WTC11 (cell line): ENCODE results near the gene WBP2. TPM values are rescaled to one million over a fixed set of nuclear protein-coding genes. Genes with fewer than 3 reads are reported as not detected.

Experiments
- E2F4 ChIP-seq: sonication (generic); formaldehyde crosslinking; IDR thresholded peaks from 2 replicates; pipeline ENCODE4 v1.8.1; 2022; ENCODE audit warnings: low read depth, mild to moderate bottlenecking, moderate library complexity, missing genetic modification reagents, borderline replicate concordance
- EMX1 ChIP-seq: fragments of 250-450 bp; sonication (Bioruptor Pico); IDR thresholded peaks from 2 replicates; pipeline ENCODE4 v1.8.0; 2021; ENCODE audit warnings: mild to moderate bottlenecking
- ESRRA ChIP-seq: sonication (generic); formaldehyde crosslinking; IDR thresholded peaks from 2 replicates; pipeline ENCODE4 v1.8.1; 2022; ENCODE audit warnings: mild to moderate bottlenecking, missing genetic modification reagents, borderline replicate concordance
- ETV6 ChIP-seq: sonication (generic); formaldehyde crosslinking; IDR thresholded peaks from 2 replicates; pipeline ENCODE4 v1.8.1; 2022; ENCODE audit warnings: mild to moderate bottlenecking, missing genetic modification reagents
- FOXP1 ChIP-seq: sonication (generic); formaldehyde crosslinking; IDR thresholded peaks from 2 replicates; pipeline ENCODE4 v1.8.0; 2022; ENCODE audit warnings: missing genetic modification reagents, mild to moderate bottlenecking, moderate library complexity, borderline replicate concordance
- GABPB1 ChIP-seq: sonication (generic); formaldehyde crosslinking; IDR thresholded peaks from 2 replicates; pipeline ENCODE4 v1.8.1; 2023; ENCODE audit warnings: mild to moderate bottlenecking, missing genetic modification reagents
- GRHL2 ChIP-seq: fragments of 250-450 bp; sonication (Bioruptor Pico); IDR thresholded peaks from 2 replicates; pipeline ENCODE4 v1.8.0; 2022; ENCODE audit warnings: mild to moderate bottlenecking, moderate library complexity; ENCODE audit not compliant: insufficient replicate concordance, severe bottlenecking
- JAZF1 ChIP-seq: fragments of 250-450 bp; sonication (Bioruptor Pico); IDR thresholded peaks from 2 replicates; pipeline ENCODE4 v1.9.0; 2021; ENCODE audit warnings: moderate library complexity, mild to moderate bottlenecking, inconsistent platforms
- MLX ChIP-seq: sonication (generic); formaldehyde crosslinking; IDR thresholded peaks from 2 replicates; pipeline ENCODE4 v1.8.1; 2023; ENCODE audit warnings: mild to moderate bottlenecking, missing genetic modification reagents, moderate library complexity
- NFATC4 ChIP-seq: fragments of 250-450 bp; sonication (Bioruptor Pico); IDR thresholded peaks from 2 replicates; pipeline ENCODE4 v1.9.0; 2021; ENCODE audit warnings: mild to moderate bottlenecking
- NFE2L1 ChIP-seq: sonication (generic); formaldehyde crosslinking; IDR thresholded peaks from 2 replicates; pipeline ENCODE4 v1.8.1; 2023; ENCODE audit warnings: missing genetic modification reagents
- NFYB ChIP-seq: sonication (generic); formaldehyde crosslinking; conservative IDR thresholded peaks from 2 replicates; pipeline ENCODE4 v1.8.0; 2022; ENCODE audit warnings: low read depth, missing genetic modification reagents
- NR3C1 ChIP-seq: sonication (generic); formaldehyde crosslinking; conservative IDR thresholded peaks from 2 replicates; pipeline ENCODE4 v1.8.1; 2023; ENCODE audit warnings: low read depth, mild to moderate bottlenecking, missing genetic modification reagents
- OVOL2 ChIP-seq: fragments of 250-450 bp; sonication (Bioruptor Pico); IDR thresholded peaks from 2 replicates; pipeline ENCODE4 v1.9.0; 2021; ENCODE audit warnings: mild to moderate bottlenecking, borderline replicate concordance
- RORB ChIP-seq: fragments of 250-450 bp; sonication (Bioruptor Pico); IDR thresholded peaks from 2 replicates; pipeline ENCODE4 v1.9.0; 2021; ENCODE audit warnings: mild to moderate bottlenecking
- SOX15 ChIP-seq: fragments of 250-450 bp; sonication (Bioruptor Pico); IDR thresholded peaks from 2 replicates; pipeline ENCODE4 v1.9.0; 2021; ENCODE audit warnings: mild to moderate bottlenecking
- USF1 ChIP-seq: sonication (generic); formaldehyde crosslinking; IDR thresholded peaks from 2 replicates; pipeline ENCODE4 v1.8.0; 2022; ENCODE audit warnings: mild to moderate bottlenecking, missing genetic modification reagents
- ZNF219 ChIP-seq: sonication (generic); formaldehyde crosslinking; IDR thresholded peaks from 2 replicates; pipeline ENCODE4 v1.8.0; 2023; ENCODE audit warnings: missing genetic modification reagents, mild to moderate bottlenecking, borderline replicate concordance
- ZNF232 ChIP-seq: sonication (generic); formaldehyde crosslinking; IDR thresholded peaks from 2 replicates; pipeline ENCODE4 v1.8.0; 2022; ENCODE audit warnings: mild to moderate bottlenecking, missing genetic modification reagents
- ZNF396 ChIP-seq: fragments of 250-450 bp; sonication (Bioruptor Pico); IDR thresholded peaks from 2 replicates; pipeline ENCODE4 v1.8.0; 2021; ENCODE audit warnings: mild to moderate bottlenecking, moderate library complexity, borderline replicate concordance
- ZNF416 ChIP-seq: fragments of 250-450 bp; sonication (Bioruptor Pico); IDR thresholded peaks from 2 replicates; pipeline ENCODE4 v1.9.0; 2021; ENCODE audit warnings: mild to moderate bottlenecking, inconsistent platforms
- total RNA-seq: library from RNA; stranded (reverse); gene quantifications from 3 replicates; pipeline ENCODE4 v1.2.3, GENCODE V29; 2021
- TF ChIP-seq, protein P1 (sequence below): sonication (generic); formaldehyde crosslinking; IDR thresholded peaks from 2 replicates; pipeline ENCODE4 v1.8.1; 2022; ENCODE audit warnings: low read depth, missing genetic modification reagents, borderline replicate concordance
- TF ChIP-seq, protein P2 (sequence below): fragments of 250-450 bp; sonication (Bioruptor Pico); IDR thresholded peaks from 2 replicates; pipeline ENCODE4 v1.9.0; 2021; ENCODE audit warnings: mild to moderate bottlenecking
- TF ChIP-seq, protein P3 (sequence below): sonication (generic); formaldehyde crosslinking; IDR thresholded peaks from 2 replicates; pipeline ENCODE4 v1.8.1; 2022; ENCODE audit warnings: mild to moderate bottlenecking, moderate library complexity, missing genetic modification reagents
- TF ChIP-seq, protein P4 (sequence below): sonication (generic); formaldehyde crosslinking; IDR thresholded peaks from 2 replicates; pipeline ENCODE4 v1.8.1; 2022; ENCODE audit warnings: missing genetic modification reagents, borderline replicate concordance
- TF ChIP-seq, protein P5 (sequence below): fragments of 250-450 bp; sonication (Bioruptor Pico); IDR thresholded peaks from 2 replicates; pipeline ENCODE4 v1.9.0; 2021; ENCODE audit warnings: moderate library complexity, mild to moderate bottlenecking, inconsistent platforms, borderline replicate concordance
- TF ChIP-seq, protein P6 (sequence below): fragments of 200-600 bp; IDR thresholded peaks from 2 replicates; pipeline ENCODE4 v1.8.0; 2022; ENCODE audit warnings: antibody characterized with exemption

The WBP2 gene
- total RNA-seq, 1 experiment from 2014 or later: 68.8 TPM

DNA sequence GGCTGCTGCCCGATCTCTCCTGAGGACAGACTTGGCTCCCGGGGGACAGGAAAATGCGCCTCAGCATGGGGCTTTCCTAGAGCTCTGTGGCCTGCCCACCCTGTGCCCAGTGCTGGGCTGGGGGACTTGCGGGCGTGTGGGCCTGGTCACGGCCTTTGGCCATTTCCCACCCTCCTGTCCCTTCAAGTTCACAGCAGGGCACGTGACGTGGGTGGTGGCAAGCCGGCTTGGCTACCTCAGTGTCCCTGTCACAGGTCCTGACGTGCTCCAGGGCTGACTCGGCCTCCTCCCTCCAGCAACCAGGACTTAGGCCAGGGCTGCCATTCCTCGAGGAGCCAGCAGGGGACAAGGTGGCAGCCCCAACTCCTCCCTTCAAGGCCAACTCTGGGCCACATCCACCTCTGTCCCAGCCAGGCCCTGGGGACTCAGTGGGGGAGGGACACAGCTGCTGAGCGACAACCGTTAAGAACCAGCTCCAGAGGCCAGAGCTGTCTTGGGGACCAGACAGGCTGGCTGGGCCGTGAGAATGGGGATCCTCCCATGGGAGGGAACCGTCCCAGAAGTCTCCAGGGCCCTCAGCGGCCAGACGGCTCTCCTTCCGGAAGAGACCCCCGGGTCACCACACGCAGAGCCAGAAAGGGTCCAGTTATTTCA lies 9.9 kb downstream of the WBP2 start (continued):
- TF ChIP-seq MLX (no peak), GABPB1 (CRISPR knock-in tag) (peak; percentile 57; the same call in 1 of the 2 replicates), NFYB (no peak), RORB (CRISPR knock-in tag) (no peak), ZNF232 (CRISPR knock-in tag) (no peak), FOXP1 (CRISPR knock-in tag) (peak; percentile 21; the same call in 1 of the 2 replicates), SOX15 (CRISPR knock-in tag) (no peak), NFE2L1 (CRISPR knock-in tag) (no peak), ZNF416 (no peak), GRHL2 (no peak), ZNF219 (CRISPR knock-in tag) (no peak), E2F4 (CRISPR knock-in tag) (no peak), ESRRA (CRISPR knock-in tag) (no peak), NFATC4 (no peak), JAZF1 (CRISPR knock-in tag) (no peak), ZNF396 (no peak), OVOL2 (no peak), EMX1 (CRISPR knock-in tag) (no peak), ETV6 (0 out of 2 replicates have a peak, but pooled peaks have one; percentile 2), USF1 (CRISPR knock-in tag) (peak; percentile 62), NR3C1 (no peak)
- TF ChIP-seq, protein P1, sequence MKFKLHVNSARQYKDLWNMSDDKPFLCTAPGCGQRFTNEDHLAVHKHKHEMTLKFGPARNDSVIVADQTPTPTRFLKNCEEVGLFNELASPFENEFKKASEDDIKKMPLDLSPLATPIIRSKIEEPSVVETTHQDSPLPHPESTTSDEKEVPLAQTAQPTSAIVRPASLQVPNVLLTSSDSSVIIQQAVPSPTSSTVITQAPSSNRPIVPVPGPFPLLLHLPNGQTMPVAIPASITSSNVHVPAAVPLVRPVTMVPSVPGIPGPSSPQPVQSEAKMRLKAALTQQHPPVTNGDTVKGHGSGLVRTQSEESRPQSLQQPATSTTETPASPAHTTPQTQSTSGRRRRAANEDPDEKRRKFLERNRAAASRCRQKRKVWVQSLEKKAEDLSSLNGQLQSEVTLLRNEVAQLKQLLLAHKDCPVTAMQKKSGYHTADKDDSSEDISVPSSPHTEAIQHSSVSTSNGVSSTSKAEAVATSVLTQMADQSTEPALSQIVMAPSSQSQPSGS: no peak
- TF ChIP-seq, protein P2, sequence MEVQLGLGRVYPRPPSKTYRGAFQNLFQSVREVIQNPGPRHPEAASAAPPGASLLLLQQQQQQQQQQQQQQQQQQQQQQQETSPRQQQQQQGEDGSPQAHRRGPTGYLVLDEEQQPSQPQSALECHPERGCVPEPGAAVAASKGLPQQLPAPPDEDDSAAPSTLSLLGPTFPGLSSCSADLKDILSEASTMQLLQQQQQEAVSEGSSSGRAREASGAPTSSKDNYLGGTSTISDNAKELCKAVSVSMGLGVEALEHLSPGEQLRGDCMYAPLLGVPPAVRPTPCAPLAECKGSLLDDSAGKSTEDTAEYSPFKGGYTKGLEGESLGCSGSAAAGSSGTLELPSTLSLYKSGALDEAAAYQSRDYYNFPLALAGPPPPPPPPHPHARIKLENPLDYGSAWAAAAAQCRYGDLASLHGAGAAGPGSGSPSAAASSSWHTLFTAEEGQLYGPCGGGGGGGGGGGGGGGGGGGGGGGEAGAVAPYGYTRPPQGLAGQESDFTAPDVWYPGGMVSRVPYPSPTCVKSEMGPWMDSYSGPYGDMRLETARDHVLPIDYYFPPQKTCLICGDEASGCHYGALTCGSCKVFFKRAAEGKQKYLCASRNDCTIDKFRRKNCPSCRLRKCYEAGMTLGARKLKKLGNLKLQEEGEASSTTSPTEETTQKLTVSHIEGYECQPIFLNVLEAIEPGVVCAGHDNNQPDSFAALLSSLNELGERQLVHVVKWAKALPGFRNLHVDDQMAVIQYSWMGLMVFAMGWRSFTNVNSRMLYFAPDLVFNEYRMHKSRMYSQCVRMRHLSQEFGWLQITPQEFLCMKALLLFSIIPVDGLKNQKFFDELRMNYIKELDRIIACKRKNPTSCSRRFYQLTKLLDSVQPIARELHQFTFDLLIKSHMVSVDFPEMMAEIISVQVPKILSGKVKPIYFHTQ (CRISPR knock-in tag): no peak
- TF ChIP-seq, protein P3, sequence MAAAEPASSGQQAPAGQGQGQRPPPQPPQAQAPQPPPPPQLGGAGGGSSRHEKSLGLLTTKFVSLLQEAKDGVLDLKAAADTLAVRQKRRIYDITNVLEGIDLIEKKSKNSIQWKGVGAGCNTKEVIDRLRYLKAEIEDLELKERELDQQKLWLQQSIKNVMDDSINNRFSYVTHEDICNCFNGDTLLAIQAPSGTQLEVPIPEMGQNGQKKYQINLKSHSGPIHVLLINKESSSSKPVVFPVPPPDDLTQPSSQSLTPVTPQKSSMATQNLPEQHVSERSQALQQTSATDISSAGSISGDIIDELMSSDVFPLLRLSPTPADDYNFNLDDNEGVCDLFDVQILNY (CRISPR knock-in tag): no peak
- TF ChIP-seq, protein P4, sequence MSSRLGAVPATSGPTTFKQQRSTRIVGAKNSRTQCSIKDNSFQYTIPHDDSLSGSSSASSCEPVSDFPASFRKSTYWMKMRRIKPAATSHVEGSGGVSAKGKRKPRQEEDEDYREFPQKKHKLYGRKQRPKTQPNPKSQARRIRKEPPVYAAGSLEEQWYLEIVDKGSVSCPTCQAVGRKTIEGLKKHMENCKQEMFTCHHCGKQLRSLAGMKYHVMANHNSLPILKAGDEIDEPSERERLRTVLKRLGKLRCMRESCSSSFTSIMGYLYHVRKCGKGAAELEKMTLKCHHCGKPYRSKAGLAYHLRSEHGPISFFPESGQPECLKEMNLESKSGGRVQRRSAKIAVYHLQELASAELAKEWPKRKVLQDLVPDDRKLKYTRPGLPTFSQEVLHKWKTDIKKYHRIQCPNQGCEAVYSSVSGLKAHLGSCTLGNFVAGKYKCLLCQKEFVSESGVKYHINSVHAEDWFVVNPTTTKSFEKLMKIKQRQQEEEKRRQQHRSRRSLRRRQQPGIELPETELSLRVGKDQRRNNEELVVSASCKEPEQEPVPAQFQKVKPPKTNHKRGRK: no peak
- TF ChIP-seq, protein P5, sequence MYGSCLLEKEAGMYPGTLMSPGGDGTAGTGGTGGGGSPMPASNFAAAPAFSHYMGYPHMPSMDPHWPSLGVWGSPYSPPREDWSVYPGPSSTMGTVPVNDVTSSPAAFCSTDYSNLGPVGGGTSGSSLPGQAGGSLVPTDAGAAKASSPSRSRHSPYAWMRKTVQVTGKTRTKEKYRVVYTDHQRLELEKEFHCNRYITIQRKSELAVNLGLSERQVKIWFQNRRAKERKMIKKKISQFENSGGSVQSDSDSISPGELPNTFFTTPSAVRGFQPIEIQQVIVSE (CRISPR knock-in tag): no peak
- TF ChIP-seq, protein P6, sequence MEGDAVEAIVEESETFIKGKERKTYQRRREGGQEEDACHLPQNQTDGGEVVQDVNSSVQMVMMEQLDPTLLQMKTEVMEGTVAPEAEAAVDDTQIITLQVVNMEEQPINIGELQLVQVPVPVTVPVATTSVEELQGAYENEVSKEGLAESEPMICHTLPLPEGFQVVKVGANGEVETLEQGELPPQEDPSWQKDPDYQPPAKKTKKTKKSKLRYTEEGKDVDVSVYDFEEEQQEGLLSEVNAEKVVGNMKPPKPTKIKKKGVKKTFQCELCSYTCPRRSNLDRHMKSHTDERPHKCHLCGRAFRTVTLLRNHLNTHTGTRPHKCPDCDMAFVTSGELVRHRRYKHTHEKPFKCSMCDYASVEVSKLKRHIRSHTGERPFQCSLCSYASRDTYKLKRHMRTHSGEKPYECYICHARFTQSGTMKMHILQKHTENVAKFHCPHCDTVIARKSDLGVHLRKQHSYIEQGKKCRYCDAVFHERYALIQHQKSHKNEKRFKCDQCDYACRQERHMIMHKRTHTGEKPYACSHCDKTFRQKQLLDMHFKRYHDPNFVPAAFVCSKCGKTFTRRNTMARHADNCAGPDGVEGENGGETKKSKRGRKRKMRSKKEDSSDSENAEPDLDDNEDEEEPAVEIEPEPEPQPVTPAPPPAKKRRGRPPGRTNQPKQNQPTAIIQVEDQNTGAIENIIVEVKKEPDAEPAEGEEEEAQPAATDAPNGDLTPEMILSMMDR: peak; percentile 82
